Common myeloid progenitor, CD34-positive (primary cell): ENCODE results near the gene NDUFS6.

Experiments
- CTCF ChIA-PET: fragments of 350-600 bp; sonication (Branson Sonifier 250); formaldehyde crosslinking; loops from one replicate; lab custom pipeline; 2021; ENCODE audit warnings: antibody characterized with exemption; lab: Charles Lee
- POLR2A ChIA-PET: fragments of 350-600 bp; sonication (Branson Sonifier 250); formaldehyde crosslinking; loops from one replicate; lab custom pipeline; 2021; ENCODE audit warnings: antibody characterized with exemption; lab: Charles Lee
- DNase-seq, 3 donors: peaks; one replicate each; pipeline versions ENCODE4 v3.0.0 to v3.0.0-alpha.2; 2013
- H3K27ac ChIP-seq, 2 experiments: 1 replicate in 1 of 2; 2 replicates in 1 of 2; pipeline ENCODE4 v1.7.0; 2013; ENCODE audit warnings: inconsistent platforms in 2 of 2, low read length in 2 of 2, mild to moderate bottlenecking in 2 of 2, low read depth in 1 of 2, moderate library complexity in 1 of 2; ENCODE audit not compliant: severe bottlenecking in 2 of 2, insufficient read depth in 1 of 2, poor library complexity in 1 of 2
- H3K27me3 ChIP-seq, 5 experiments: replicated peaks in 2 of 5; 1 replicate in 3 of 5; 2 replicates in 2 of 5; pipeline versions ENCODE4 v1.6.1 to v1.7.0; 2013; ENCODE audit warnings: low read length in 4 of 5, mild to moderate bottlenecking in 2 of 5, moderate library complexity in 2 of 5, inconsistent platforms in 1 of 5; ENCODE audit not compliant: insufficient read depth in 5 of 5, control insufficient read depth in 4 of 5
- H3K36me3 ChIP-seq, 4 experiments: 1 replicate in 2 of 4; 2 replicates in 2 of 4; pipeline versions ENCODE4 v1.6.1 to v1.7.0; 2013; ENCODE audit warnings: low read length in 3 of 4, control low read depth in 1 of 4, mild to moderate bottlenecking in 1 of 4; ENCODE audit not compliant: control insufficient read depth in 4 of 4, insufficient read depth in 4 of 4
- H3K4me1 ChIP-seq, 4 experiments: 1 replicate in 3 of 4; 2 replicates in 1 of 4; pipeline versions ENCODE4 v1.6.1 to v1.7.1; 2013; ENCODE audit warnings: low read length in 3 of 4, mild to moderate bottlenecking in 3 of 4, control low read depth in 1 of 4, inconsistent platforms in 1 of 4, moderate library complexity in 1 of 4; ENCODE audit not compliant: control insufficient read depth in 4 of 4, insufficient read depth in 4 of 4; ENCODE audit errors: control extremely low read depth in 1 of 4
- H3K4me3 ChIP-seq, 7 experiments: 1 replicate in 4 of 7; 2 replicates in 3 of 7; pipeline versions ENCODE4 v1.5.1 to v1.7.0; 2013; ENCODE audit warnings: mild to moderate bottlenecking in 7 of 7, low read length in 6 of 7, moderate library complexity in 6 of 7, inconsistent platforms in 2 of 7, low read depth in 2 of 7, control low read depth in 1 of 7; ENCODE audit not compliant: insufficient read depth in 4 of 7, control insufficient read depth in 1 of 7; ENCODE audit errors: extremely low read depth in 1 of 7
- H3K9me3 ChIP-seq, 5 experiments: 1 replicate in 4 of 5; 2 replicates in 1 of 5; pipeline versions ENCODE4 v1.6.1 to v1.7.1; 2013; ENCODE audit warnings: low read length in 4 of 5, mild to moderate bottlenecking in 2 of 5, inconsistent platforms in 1 of 5, low read depth in 1 of 5, moderate library complexity in 1 of 5; ENCODE audit not compliant: control insufficient read depth in 4 of 5, insufficient read depth in 2 of 5; ENCODE audit errors: control extremely low read depth in 1 of 5
- WGBS: methylation state at CpG from one replicate; pipeline ENCODE4 v1.1.5; 2013; ENCODE audit not compliant: insufficient coverage; 5-methylcytosine and 5-hydroxymethylcytosine counted together

Gene NDUFS6

GRCh38 chr5:1853531-1853930 lies 52.3 kb downstream of the NDUFS6 start:
- no peaks in the 10 kb centered on the region for H3K36me3 ChIP-seq
- peaks cover 0 to 8% (median 3%) of the 10 kb centered on the region in 4 experiments for H3K4me1 ChIP-seq
- POLR2A ChIA-PET: no interaction called here
- no peak overlapping the region for H3K4me3 ChIP-seq
- peaks cover 0 to 4% (median 0%) of the 10 kb centered on the region in 5 experiments for H3K9me3 ChIP-seq
- H3K27ac ChIP-seq: no peak overlapping the region
- CTCF ChIA-PET: no interaction called here
- WGBS: 51% methylated on average over 5 of the region's 8 CpGs
- no peak for DNase-seq
- peaks cover 8 to 91% (median 40%) of the 10 kb centered on the region in 5 experiments for H3K27me3 ChIP-seq

- H3K4me3 ChIP-seq: no peak overlapping the region
- no peak for DNase-seq
- 56% methylated on average over 2 of the region's 3 CpGs for WGBS
- H3K4me1 ChIP-seq: peaks cover 0 to 8% (median 3%) of the 10 kb centered on the region in 4 experiments
- ChIA-PET POLR2A (no interaction called here), CTCF (interaction anchor here (1.5 kb wide), 1 partner anchor 18 kb away, joined by 3 read pairs; no protein-coding TSS in a partner anchor)
- H3K36me3 ChIP-seq: no peaks in the 10 kb centered on the region
- peaks cover 0 to 4% (median 0%) of the 10 kb centered on the region in 5 experiments for H3K9me3 ChIP-seq
- H3K27ac ChIP-seq: no peak overlapping the region
- H3K27me3 ChIP-seq: peaks cover 8 to 88% (median 33%) of the 10 kb centered on the region in 5 experiments
These were observed 53.9 kb downstream of the NDUFS6 start for GRCh38 chr5:1855075-1855474.

GRCh38 chr5:1855596-1855995 lies 54.4 kb downstream of the NDUFS6 start:
- H3K4me3 ChIP-seq: no peak overlapping the region
- WGBS: 77% methylated on average over 13 of the region's 17 CpGs
- peaks cover 8 to 88% (median 30%) of the 10 kb centered on the region in 5 experiments for H3K27me3 ChIP-seq
- ChIA-PET CTCF (interaction anchor here (1.5 kb wide), 1 partner anchor 18 kb away, joined by 3 read pairs; no protein-coding TSS in a partner anchor), POLR2A (no interaction called here)
- no peak overlapping the region for H3K27ac ChIP-seq
- DNase-seq: no peak
- H3K36me3 ChIP-seq: no peaks in the 10 kb centered on the region
- H3K4me1 ChIP-seq: peaks cover 0 to 8% (median 3%) of the 10 kb centered on the region in 4 experiments
- H3K9me3 ChIP-seq: peaks cover 0 to 4% (median 0%) of the 10 kb centered on the region in 5 experiments

GRCh38 chr5:1856596-1857255 lies 55.5 kb downstream of the NDUFS6 start:
- H3K36me3 ChIP-seq: no peaks in the 10 kb centered on the region
- CTCF ChIA-PET: interaction anchor here (1.5 kb wide), 1 partner anchor 17 kb away, joined by 3 read pairs; no protein-coding TSS in a partner anchor
- 31% methylated on average over 41 of the region's 49 CpGs for WGBS
- peaks cover 8 to 88% (median 22%) of the 10 kb centered on the region in 5 experiments for H3K27me3 ChIP-seq
- peak overlapping the region in 1 of 7 experiments; percentile 36 for H3K4me3 ChIP-seq
- peaks cover 0 to 4% (median 0%) of the 10 kb centered on the region in 5 experiments for H3K9me3 ChIP-seq
- no peak overlapping the region for H3K27ac ChIP-seq
- H3K4me1 ChIP-seq: peaks cover 0 to 2% (median 0%) of the 10 kb centered on the region in 4 experiments
- no peak for DNase-seq
- POLR2A ChIA-PET: no interaction called here

GRCh38 chr5:1857256-1857600 lies 56.0 kb downstream of the NDUFS6 start:
- H3K27ac ChIP-seq: no peak overlapping the region
- no peaks in the 10 kb centered on the region for H3K4me1 ChIP-seq
- DNase-seq: no peak
- ChIA-PET CTCF (no interaction called here), POLR2A (no interaction called here)
- no peak overlapping the region for H3K4me3 ChIP-seq
- WGBS: 62% methylated on average over 32 of the region's 32 CpGs
- peaks cover 0 to 4% (median 0%) of the 10 kb centered on the region in 5 experiments for H3K9me3 ChIP-seq
- peaks cover 8 to 88% (median 22%) of the 10 kb centered on the region in 5 experiments for H3K27me3 ChIP-seq
- no peaks in the 10 kb centered on the region for H3K36me3 ChIP-seq

GRCh38 chr5:1858436-1858835 lies 57.2 kb downstream of the NDUFS6 start:
- Histone ChIP-seq H3K27ac (no peak overlapping the region), H3K36me3 (no peaks in the 10 kb centered on the region), H3K4me1 (no peaks in the 10 kb centered on the region), H3K9me3 (peaks cover 0 to 4% (median 0%) of the 10 kb centered on the region in 5 experiments), H3K27me3 (peaks cover 8 to 89% (median 27%) of the 10 kb centered on the region in 5 experiments), H3K4me3 (no peak overlapping the region)
- CTCF ChIA-PET: no interaction called here
- DNase-seq: no peak
- over 99% methylated on average over 10 of the region's 16 CpGs for WGBS
- POLR2A ChIA-PET: interaction anchor here (0.6 kb wide), 1 partner anchor 721 kb away, joined by 3 read pairs; no protein-coding TSS in a partner anchor

- Histone ChIP-seq H3K36me3 (no peaks in the 10 kb centered on the region), H3K9me3 (peaks cover 0 to 4% (median 0%) of the 10 kb centered on the region in 5 experiments), H3K4me3 (no peak overlapping the region), H3K27ac (no peak overlapping the region), H3K4me1 (no peaks in the 10 kb centered on the region), H3K27me3 (peaks cover 4 to 89% (median 28%) of the 10 kb centered on the region in 5 experiments)
- ChIA-PET POLR2A (no interaction called here), CTCF (no interaction called here)
- WGBS: 89% methylated on average over 10 of the region's 10 CpGs
- no peak for DNase-seq
These were observed 57.9 kb downstream of the NDUFS6 start for GRCh38 chr5:1859099-1859498.
